Ureter (tissue), 1 donor: ENCODE results near the gene TRAK1. TPM values are rescaled to one million over a fixed set of nuclear protein-coding genes. Genes with fewer than 3 reads are reported as not detected.
A peak's percentile ranks its signal among the peaks of the same experiment; 100 is the strongest.

Experiments used
- DNase-seq: peaks from one replicate; pipeline ENCODE4 v3.0.0-alpha.2; 2020; ENCODE audit warnings: low spot score
- total RNA-seq: library from RNA; stranded (reverse); gene quantifications from one replicate; pipeline ENCODE4 v1.2.4, GENCODE V29; 2023
- donor health status: DM: yes; HTN: yes; CAD: no.

The TRAK1 gene
- total RNA-seq, 1 donor from 2014 or later = 142 TPM

- no peak for DNase-seq
Observed at GRCh38 chr3:42246091-42246490, 154.9 kb downstream of the TRAK1 start.

- DNase-seq = peak; percentile 73
Observed at GRCh38 chr3:42247576-42248027, 156.4 kb downstream of the TRAK1 start.

- no peak for DNase-seq
Observed at GRCh38 chr3:42250761-42251160, 159.6 kb downstream of the TRAK1 start.

DNA sequence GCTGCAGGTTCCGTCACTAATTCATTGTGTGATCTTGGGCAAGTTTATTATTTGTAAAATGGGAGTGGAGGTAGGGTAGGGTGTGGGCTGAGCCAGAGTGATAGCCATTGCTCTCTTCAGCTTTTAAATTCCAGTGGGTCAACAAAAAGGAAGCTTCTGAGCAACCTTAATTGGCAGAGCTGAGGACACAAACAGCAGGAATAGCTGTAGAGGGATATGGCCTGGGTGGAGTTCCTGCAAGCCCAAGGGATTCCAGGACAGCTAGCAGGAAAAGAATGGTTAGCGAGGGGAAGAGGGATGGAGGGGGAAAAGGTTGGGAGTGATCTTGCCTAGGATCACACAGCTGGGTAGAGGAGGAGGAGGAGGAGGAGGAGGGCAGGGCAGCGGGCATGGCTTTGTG is 163.4 kb downstream of the TRAK1 start:
- no peak for DNase-seq

- no peak for DNase-seq
Observed at GRCh38 chr3:42256135-42256819, 165.1 kb downstream of the TRAK1 start.

GRCh38 chr3:42257007-42257406 is 165.8 kb downstream of the TRAK1 start:
- DNase-seq = peak; percentile 58

- no peak for DNase-seq
Observed at GRCh38 chr3:42262525-42262924, 171.4 kb downstream of the TRAK1 start.

GRCh38 chr3:42263354-42264346 is 172.5 kb downstream of the TRAK1 start:
- no peak for DNase-seq

DNA sequence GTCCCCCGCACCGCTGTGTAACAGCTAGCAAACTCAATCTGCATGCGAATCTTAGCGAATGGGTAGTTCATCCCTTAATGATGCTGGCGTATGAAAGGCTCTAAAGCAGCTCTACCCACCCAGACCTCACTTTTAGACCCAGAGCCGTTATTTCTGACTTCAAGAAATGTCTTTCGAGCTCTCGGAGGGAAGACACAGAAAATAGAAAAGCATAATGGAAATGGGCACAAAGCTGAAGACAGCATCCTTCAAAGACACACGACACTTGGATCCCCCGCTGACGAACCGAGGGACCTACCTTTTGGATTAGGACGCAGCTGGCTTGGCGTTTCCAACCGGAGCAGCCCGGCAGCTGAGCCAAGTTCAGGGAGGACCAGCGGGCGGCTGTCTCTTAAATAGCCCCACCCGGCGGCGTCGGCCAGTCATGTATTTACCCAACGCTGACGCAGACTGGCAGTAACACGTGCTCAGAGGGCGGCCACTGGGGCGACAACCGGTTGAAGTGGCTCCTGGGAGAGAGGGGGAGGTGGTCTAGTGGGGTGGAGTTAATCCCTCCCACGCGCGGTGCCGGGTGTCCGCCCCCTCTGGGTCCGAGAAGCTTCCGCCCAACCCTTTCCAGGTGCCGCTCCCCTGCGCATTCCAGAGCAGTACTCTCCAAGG is 173.4 kb downstream of the TRAK1 start:
- DNase-seq = peak; percentile 61

- DNase-seq = no peak
Observed at GRCh38 chr3:42265059-42265991, 174.2 kb downstream of the TRAK1 start.

- no peak for DNase-seq
Observed at GRCh38 chr3:42266085-42266484, 174.9 kb downstream of the TRAK1 start, which contains the start of gene CCK. TSS of gene CCK (minus strand) at chr3:42266185. CDS start at chr3:42263630, 2,555 bp downstream.

- DNase-seq = no peak
Observed at GRCh38 chr3:42267878-42268277, 176.7 kb downstream of the TRAK1 start.

GRCh38 chr3:42269647-42270046 is 178.5 kb downstream of the TRAK1 start:
- DNase-seq = no peak

GRCh38 chr3:42270561-42270960 is 179.4 kb downstream of the TRAK1 start:
- no peak for DNase-seq

- no peak for DNase-seq
Observed at GRCh38 chr3:42271786-42272185, 180.6 kb downstream of the TRAK1 start.

DNA sequence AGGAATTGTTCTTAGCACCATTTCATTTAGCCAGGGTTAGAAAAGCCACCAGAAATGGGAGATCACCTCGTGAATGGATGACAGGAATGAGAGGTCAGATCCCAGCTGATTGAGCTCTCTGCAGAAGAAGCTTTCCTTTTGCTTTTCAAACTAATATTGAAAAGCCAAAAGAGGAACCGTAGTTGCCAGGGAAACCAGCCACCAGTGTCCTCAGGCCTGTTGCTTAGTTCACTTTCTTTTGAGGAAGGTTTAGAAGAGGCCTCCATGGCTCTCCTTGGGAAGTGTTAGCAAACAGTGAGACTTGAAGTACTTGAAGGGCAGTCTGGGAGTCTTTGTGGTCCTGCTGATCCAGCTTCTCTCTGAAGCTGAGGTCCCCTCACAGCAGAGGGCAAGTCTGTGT is 182.2 kb downstream of the TRAK1 start:
- DNase-seq = no peak

- no peak for DNase-seq
Observed at GRCh38 chr3:42274266-42274665, 183.1 kb downstream of the TRAK1 start.

- no peak for DNase-seq
Observed at GRCh38 chr3:42275217-42275616, 184.1 kb downstream of the TRAK1 start.
